LNCaP clone FGC (cell line): ENCODE results near the gene MRPL32.

Source experiments
- DNase-seq: peaks from one replicate; pipeline ENCODE4 v3.0.0-alpha.2; 2011; ENCODE audit warnings: low read depth
- H3K4me3 ChIP-seq: 2 replicates; pipeline ENCODE4 v1.5.1; 2011; ENCODE audit warnings: mild to moderate bottlenecking, low read depth, low read length, control low read depth
- CTCF ChIP-seq: IDR thresholded peaks from 2 replicates; pipeline ENCODE4 v1.5.1; 2012; ENCODE audit warnings: mild to moderate bottlenecking; ENCODE audit not compliant: control insufficient read depth, insufficient read depth; ENCODE audit errors: extremely low read depth

MRPL32 gene

GRCh38 chr7:42926204-42926603, 6.0 kb upstream of the MRPL32 start:
- H3K4me3 ChIP-seq: no peak overlapping the region
- TF ChIP-seq CTCF: no peak
- no peak for DNase-seq

- no peak overlapping the region for H3K4me3 ChIP-seq
- TF ChIP-seq CTCF: no peak
- no peak for DNase-seq
These were observed 3.4 kb upstream of the MRPL32 start for GRCh38 chr7:42928754-42929153.

- no peak for TF ChIP-seq CTCF
- DNase-seq: no peak
- H3K4me3 ChIP-seq: no peak overlapping the region
These were observed 2.7 kb upstream of the MRPL32 start for GRCh38 chr7:42929449-42929848.

GRCh38 chr7:42930889-42931288, 1.3 kb upstream of the MRPL32 start:
- H3K4me3 ChIP-seq: peak overlapping the region; percentile 76
- TF ChIP-seq CTCF: no peak
- no peak for DNase-seq

GRCh38 chr7:42931447-42931833, 736 bp upstream of the MRPL32 start:
- H3K4me3 ChIP-seq: peak overlapping the region; percentile 76
- no peak for DNase-seq
- TF ChIP-seq CTCF: no peak

- DNase-seq: no peak
- TF ChIP-seq CTCF: no peak
- peak overlapping the region; percentile 76 for H3K4me3 ChIP-seq
These were observed 825 bp downstream of the MRPL32 start for GRCh38 chr7:42932811-42933591.

- H3K4me3 ChIP-seq: no peak overlapping the region
- TF ChIP-seq CTCF: no peak
- DNase-seq: no peak
These were observed 2.1 kb downstream of the MRPL32 start for GRCh38 chr7:42934291-42934690.
